K562 treated with DMSO at 1 percent for 48 hours (cell line): Measurements from ENCODE around the gene COL2A1. TPM values are rescaled to one million over a fixed set of nuclear protein-coding genes. Genes with fewer than 3 reads are reported as not detected.

Source experiments
- total RNA-seq: library from RNA; unstranded; fragments of 300-600 nt; gene quantifications from 2 replicates; pipeline ENCODE4 v1.2.3, GENCODE V29; 2022; ENCODE audit warnings: low replicate concordance; ENCODE audit errors: extremely low read depth

Gene COL2A1
- total RNA-seq, result not detected in 2 replicates

GRCh38 chr12:48004053-48004941 is at the start of gene COL2A1:
Gene COL2A1, minus strand, starts transcription at chr12:48004476. Its CDS starts 155 bp downstream, at chr12:48004321.

DNA sequence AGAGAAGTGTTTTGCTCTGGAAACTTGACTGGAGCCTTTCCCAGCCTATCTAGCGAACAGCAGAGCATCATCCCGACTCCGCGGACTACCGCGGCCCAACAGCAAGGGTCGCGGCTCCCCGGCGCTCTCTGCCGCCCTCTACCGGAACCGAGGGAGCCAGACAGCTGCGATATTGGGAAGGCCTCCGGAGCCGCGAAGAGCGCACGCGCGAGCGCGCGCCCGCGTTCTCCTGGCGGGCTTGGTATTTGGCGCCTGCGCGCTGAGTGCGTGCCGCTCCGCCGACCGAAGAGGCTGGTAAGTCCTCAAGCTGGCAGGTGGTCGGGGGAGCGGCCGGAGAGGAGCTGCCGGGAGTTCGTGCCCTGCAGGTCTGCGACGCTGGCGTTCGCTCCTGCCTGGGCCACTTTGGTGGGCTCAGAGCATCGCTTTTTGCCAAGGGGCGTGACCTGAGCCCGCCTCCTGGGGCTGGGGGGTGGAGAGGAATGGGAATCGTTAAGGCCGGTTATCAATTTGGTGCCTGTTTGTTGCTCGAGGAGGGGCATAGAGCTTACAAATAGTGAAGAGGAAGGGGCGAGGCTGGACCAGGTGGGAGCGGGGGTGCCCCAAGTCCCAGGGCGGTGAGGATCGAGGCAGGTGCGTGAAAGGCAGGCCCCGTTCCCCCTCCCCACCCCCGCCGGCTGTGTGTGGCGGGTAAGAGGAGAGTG is 40.8 kb downstream of the COL2A1 start, which contains the start of gene TMEM106C:
Gene TMEM106C (plus strand): TSS at position 257 of the 701 bp plus-strand sequence. CDS start 641 bp downstream, outside the sequence.

Other genes starting within 250 kb of the COL2A1 start
- gene RAPGEF3, start 245.6 kb downstream of the COL2A1 start, total RNA-seq, result not detected in 2 replicates
- not detected in 2 replicates for gene SLC48A1, start 231.2 kb downstream of the COL2A1 start, total RNA-seq
- gene HDAC7, start 184.6 kb downstream of the COL2A1 start, total RNA-seq, result not detected in 2 replicates
- not detected in 2 replicates for gene VDR, start 99.5 kb downstream of the COL2A1 start, total RNA-seq
- not detected in 2 replicates for gene TMEM106C, start 40.9 kb downstream of the COL2A1 start, total RNA-seq
- not detected in 2 replicates for gene SENP1, start 101.6 kb upstream of the COL2A1 start, total RNA-seq
- gene PFKM, start 114.9 kb upstream of the COL2A1 start, total RNA-seq, result not detected in 2 replicates
- gene ASB8, start 153.0 kb upstream of the COL2A1 start, total RNA-seq, result not detected in 2 replicates
- gene CCDC184, start 179.2 kb upstream of the COL2A1 start, total RNA-seq, result not detected in 2 replicates
- gene OR10AD1, start 198.8 kb upstream of the COL2A1 start, total RNA-seq, result not detected in 2 replicates